Left ventricle myocardium inferior (tissue), 1 donor: Measurements from ENCODE around the gene C3orf62. TPM values are rescaled to one million over a fixed set of nuclear protein-coding genes. Genes with fewer than 3 reads are reported as not detected.

Source experiments
- DNase-seq: peaks from one replicate; pipeline ENCODE4 v3.0.0-alpha.2; 2020
- H3K27ac ChIP-seq: fragments of 200-600 bp; replicated peaks from 2 replicates; pipeline ENCODE4 v1.8.0; 2021
- H3K27me3 ChIP-seq: fragments of 200-600 bp; 2 replicates; pipeline ENCODE4 v1.8.0; 2021; ENCODE audit warnings: low read depth
- H3K36me3 ChIP-seq: fragments of 200-600 bp; 2 replicates; pipeline ENCODE4 v1.8.0; 2021
- H3K4me1 ChIP-seq: fragments of 200-600 bp; 2 replicates; pipeline ENCODE4 v1.8.0; 2021
- H3K4me3 ChIP-seq: fragments of 200-600 bp; 2 replicates; pipeline ENCODE4 v1.8.0; 2021; ENCODE audit warnings: mild to moderate bottlenecking, moderate library complexity
- H3K9me3 ChIP-seq: fragments of 200-600 bp; replicated peaks from 2 replicates; pipeline ENCODE4 v1.8.0; 2021
- CTCF ChIP-seq: fragments of 200-600 bp; IDR thresholded peaks from 2 replicates; pipeline ENCODE4 v1.8.0; 2021; ENCODE audit warnings: antibody characterized with exemption, mild to moderate bottlenecking, borderline replicate concordance
- intact Hi-C: fragments of 100-400 bp; cut with micrococcal nuclease; formaldehyde crosslinking; loops from one replicate; pipeline ENCODE4 v1.11.0; 2022
- total RNA-seq: library from RNA; stranded (reverse); fragmentation: NEBNext Ultra II Directional; extraction: Animal tissue kit (Norgen Biotek cat#: 25700); gene quantifications from one replicate; pipeline ENCODE4 v1.2.1, GENCODE V29; 2021
- donor health status: DM: no; HTN: yes; CAD: no; lungs with severe emphysema.

The C3orf62 gene
- total RNA-seq, 1 donor from 2014 or later: 2.8 TPM

GRCh38 chr3:49269443-49270155 is 7.4 kb downstream of the C3orf62 start:
- Histone ChIP-seq H3K36me3 (peaks cover 5% of the 10 kb centered on the region), H3K27ac (no peak overlapping the region), H3K4me3 (no peak overlapping the region), H3K27me3 (no peaks in the 10 kb centered on the region), H3K4me1 (peaks cover 23% of the 10 kb centered on the region), H3K9me3 (no peaks in the 10 kb centered on the region)
- intact Hi-C loops: loop anchor here (10.0 kb wide), 1 partner anchor 95 kb away; the partner anchor contains the start of gene KLHDC8B
- no peak for TF ChIP-seq CTCF
- no peak for DNase-seq

- Histone ChIP-seq H3K4me3 (no peak overlapping the region), H3K27me3 (no peaks in the 10 kb centered on the region), H3K27ac (peak overlapping the region; percentile 66), H3K4me1 (peaks cover 23% of the 10 kb centered on the region), H3K9me3 (no peaks in the 10 kb centered on the region), H3K36me3 (peaks cover 5% of the 10 kb centered on the region)
- no peak for TF ChIP-seq CTCF
- intact Hi-C loops: no loop called here
- no peak for DNase-seq
These were observed 10.5 kb downstream of the C3orf62 start for GRCh38 chr3:49266410-49267095.

- no peak for TF ChIP-seq CTCF
- Histone ChIP-seq H3K27ac (peak overlapping the region; percentile 66), H3K9me3 (no peaks in the 10 kb centered on the region), H3K27me3 (no peaks in the 10 kb centered on the region), H3K4me1 (peaks cover 23% of the 10 kb centered on the region), H3K36me3 (peaks cover 5% of the 10 kb centered on the region), H3K4me3 (no peak overlapping the region)
- intact Hi-C loops: no loop called here
- DNase-seq: no peak
These were observed 11.2 kb downstream of the C3orf62 start for GRCh38 chr3:49265661-49266386.

- H3K36me3 ChIP-seq: no peaks in the 10 kb centered on the region
- H3K9me3 ChIP-seq: no peaks in the 10 kb centered on the region
- no peaks in the 10 kb centered on the region for H3K27me3 ChIP-seq
- no peak for DNase-seq
- H3K27ac ChIP-seq: no peak overlapping the region
- intact Hi-C loops: no loop called here
- no peak overlapping the region for H3K4me3 ChIP-seq
- TF ChIP-seq CTCF: no peak
- H3K4me1 ChIP-seq: peaks cover 23% of the 10 kb centered on the region
These were observed 13.7 kb downstream of the C3orf62 start for GRCh38 chr3:49263159-49263889.

DNA sequence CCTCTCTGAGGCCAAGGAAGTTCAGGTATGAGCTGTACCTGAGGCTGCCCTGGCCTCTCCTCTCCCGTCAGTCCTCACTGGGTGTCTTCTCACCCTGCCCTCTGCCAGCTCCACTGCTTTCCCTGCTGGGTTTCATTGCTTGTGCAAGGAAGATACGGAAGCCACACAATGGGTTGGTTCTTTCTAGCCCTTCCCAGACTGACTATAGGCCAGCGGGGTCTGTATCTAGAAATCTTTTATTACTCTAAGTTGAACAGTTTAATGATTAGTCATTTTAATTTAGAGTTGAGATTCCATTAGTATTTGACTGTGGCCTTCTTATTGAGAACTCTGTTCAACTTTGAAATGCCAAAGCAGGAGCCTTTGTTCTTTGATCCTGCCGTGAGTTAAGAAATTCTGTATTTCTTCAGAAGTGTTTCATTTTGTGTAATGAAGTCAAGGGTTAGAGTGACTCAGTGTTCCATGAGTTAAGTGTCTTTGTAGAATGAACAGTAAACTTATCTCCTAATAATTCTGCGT is 16.2 kb downstream of the C3orf62 start:
- no peak for TF ChIP-seq CTCF
- no peaks in the 10 kb centered on the region for H3K9me3 ChIP-seq
- no peak overlapping the region for H3K4me3 ChIP-seq
- intact Hi-C loops: no loop called here
- no peak for DNase-seq
- no peaks in the 10 kb centered on the region for H3K36me3 ChIP-seq
- no peak overlapping the region for H3K27ac ChIP-seq
- H3K4me1 ChIP-seq: peaks cover 4% of the 10 kb centered on the region
- H3K27me3 ChIP-seq: no peaks in the 10 kb centered on the region
